CD4-positive, alpha-beta T cell treated with Interleukin-12 subunit alpha and Interleukin-12 subunit beta, for 1 hour (primary cell): ENCODE data around the gene HHEX.
"Not testable (repeated sequence)": the region's sequence is repeated elsewhere in the genome, so short reads cannot be mapped to it uniquely, and the experiment has no call there.

Experiments used
- DNase-seq: peaks from one replicate; pipeline ENCODE4 v3.0.0-alpha.2; 2020

Gene HHEX

DNA sequence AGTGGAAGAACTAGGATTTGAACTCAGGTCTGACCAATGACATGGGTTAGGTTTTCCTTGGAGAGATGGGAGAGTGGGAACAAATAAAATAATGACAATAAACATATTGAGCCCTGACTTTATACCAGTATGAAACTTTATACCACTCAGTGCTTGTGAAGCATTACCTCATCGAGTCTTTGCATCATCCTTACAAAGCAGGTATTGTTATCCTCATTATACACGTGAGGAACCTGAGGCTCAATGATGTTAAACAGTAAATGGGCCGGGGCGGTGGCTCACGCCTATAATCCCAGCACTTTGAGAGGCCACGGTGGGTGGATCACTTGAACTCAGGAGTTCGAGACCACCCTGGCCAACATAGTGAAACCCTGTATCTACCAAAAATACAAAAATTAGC is 47.7 kb downstream of the HHEX start:
- no peak for DNase-seq

DNA sequence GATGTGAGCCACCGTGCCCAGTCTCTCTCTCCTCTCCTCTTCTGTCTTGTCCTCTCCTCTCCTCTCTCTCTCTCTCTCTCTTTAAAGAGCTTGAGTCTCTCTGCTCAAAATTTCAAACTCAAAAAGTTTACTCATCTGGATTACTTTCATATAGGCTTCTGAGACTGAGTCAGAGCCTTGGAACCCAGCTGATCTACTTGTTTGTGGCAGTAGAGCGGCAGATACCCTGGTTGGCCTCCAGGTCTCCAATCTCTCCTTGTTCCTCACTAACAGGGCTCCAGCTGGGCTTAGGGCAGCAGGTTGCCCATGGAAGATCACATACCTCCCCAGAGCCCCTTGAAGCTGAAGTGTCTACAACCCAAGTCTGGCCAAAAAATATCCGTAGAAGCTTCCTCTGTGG is 51.0 kb downstream of the HHEX start:
- no peak for DNase-seq

DNA sequence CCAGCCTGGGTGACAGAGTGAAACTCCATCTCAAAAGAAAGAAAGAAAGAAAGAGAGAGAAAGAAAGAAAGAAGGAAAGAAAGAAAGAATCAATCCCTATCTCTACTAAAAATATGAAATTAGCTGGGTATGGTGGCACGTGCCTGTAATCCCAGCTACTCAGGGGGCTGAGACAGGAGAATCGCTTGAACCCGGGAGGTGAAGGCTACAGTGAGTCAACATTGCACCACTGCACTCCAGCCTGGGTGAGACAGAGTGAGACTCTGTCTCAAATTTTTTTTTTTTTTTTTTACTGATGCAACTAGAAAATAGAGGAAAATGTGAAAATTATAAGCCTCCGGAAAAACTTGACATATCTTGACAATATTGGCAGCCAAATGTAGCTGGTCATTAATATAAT is 52.0 kb downstream of the HHEX start:
- not testable (repeated sequence) for DNase-seq

GRCh38 chr10:92742331-92743228 is 52.8 kb downstream of the HHEX start:
- no peak for DNase-seq
